Daoy (cell line): ENCODE results near the gene SLIT3. TPM values are rescaled to one million over a fixed set of nuclear protein-coding genes. Genes with fewer than 3 reads are reported as not detected.

Experiments
- DNase-seq: peaks from one replicate; pipeline ENCODE4 v3.0.0-alpha.2; 2015; ENCODE audit warnings: low read depth
- total RNA-seq: library from RNA; depleted of rRNA; stranded (reverse); fragments of >200 nt; shearing (Covaris generic); gene quantifications from 2 replicates; pipeline ENCODE4 v1.2.3, GENCODE V29; 2014

SLIT3 gene
- total RNA-seq, 1 experiment from 2014 or later: 3.5 TPM

DNA sequence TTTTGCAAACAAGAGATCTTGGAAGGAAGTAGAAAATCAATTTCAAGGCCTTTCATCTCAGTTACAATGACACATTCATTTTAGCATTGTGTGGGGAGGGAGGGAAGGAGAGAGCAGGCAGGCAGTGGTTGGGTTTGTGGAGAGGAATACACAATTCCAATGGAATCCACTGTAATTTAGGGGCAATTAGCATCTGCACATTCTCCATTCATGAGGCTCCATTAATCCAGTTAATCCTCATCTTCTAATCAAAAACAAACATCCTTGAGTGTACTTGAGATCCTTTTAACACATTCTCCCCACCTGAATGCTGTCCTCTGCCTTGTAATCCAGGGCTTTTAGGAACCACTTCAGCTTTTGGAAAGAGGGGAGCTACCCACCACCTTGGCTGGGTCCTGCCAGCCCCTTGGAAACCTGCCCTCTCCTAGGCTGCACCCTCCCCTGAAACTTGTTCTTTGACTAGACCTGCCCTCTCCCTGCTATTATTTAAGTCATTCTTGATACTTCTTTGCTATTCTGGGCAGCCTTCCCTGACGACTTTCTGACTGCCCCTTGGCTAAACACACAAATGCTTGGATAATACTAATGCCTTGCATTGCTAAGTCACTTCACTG is 271.2 kb downstream of the SLIT3 start:
- DNase-seq: peak; percentile 13

DNA sequence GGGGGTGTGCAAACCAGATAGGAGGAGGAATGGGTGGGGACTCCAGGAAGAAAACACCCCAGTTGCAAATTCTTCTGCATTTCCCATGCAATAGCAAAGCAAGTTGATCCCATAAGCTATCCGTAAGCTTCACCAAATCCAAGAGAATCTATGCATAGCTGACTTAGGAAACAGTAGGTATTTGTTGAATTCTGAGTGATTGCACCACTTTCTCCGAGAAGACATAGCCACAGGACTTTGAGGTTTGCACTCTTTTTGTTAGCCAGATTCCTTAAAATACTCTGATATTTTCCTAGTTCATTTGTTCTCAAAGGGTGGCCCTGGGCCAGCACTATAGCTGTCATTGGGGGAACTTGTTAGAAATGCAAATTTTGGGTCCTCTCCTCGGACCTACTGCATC is 271.9 kb downstream of the SLIT3 start:
- no peak for DNase-seq

DNA sequence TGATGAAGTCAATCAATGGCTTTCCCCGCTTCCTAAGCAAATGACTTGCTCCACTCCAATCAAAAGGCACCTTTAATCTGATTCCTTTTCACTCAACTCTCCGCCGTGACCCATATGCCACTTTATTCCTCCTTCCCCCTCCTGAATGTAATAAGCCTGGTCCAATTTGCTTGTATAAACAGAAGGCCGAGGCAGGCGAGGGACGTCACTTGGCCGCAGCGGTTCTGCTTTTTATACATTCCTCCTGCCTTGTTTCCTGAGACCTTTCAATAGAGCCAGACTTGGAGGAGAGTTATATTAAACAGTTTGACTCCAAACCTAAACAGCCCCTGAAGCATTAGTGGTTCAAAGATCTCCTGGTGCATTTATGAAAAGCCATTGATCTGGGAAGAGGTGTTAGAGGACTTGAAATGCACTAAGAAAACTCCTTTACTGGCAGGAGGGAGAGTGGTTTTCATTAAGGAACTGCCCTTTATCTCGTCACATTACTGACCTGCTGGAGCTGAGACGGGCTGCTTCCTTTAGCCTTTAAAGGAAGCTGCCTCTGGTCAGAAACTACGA is 273.4 kb downstream of the SLIT3 start:
- DNase-seq: no peak

DNA sequence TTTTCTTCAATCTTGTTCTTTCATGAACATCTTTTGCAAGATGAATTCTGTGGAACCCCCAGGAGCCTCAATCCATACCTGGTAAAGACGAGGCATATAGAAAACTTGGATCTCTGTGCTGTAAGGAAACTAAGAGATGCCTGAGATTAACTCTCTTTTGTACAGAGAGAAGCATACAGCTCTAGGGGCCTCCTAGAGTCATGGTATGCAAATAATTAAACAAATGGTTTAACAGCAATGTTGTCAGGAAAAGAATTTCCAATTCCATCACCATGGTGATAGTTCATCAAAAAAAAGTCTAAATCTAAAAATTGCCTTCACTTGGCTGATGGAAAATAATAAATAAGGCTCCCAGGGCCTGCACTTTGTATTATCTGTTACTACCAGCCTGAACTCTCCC is 275.4 kb downstream of the SLIT3 start:
- DNase-seq: no peak

DNA sequence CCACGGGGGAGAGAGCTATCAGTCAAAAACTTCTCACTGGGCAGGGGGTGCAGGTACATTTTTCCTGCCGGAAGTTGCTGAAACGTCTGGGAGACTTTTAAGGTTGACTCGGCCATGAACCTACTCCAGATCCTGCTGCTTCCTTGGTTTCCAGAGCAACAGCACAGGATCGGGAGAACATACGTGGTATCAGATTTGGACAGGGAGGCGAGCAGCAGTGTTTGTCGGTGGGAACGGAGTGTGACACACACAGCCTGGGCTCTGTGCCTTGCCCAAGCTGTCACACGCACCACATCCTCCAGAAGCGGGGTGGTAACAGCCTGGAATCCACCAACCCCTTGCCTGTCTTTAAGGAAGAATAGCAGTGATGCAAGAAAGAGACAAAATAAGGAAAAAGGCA is 276.5 kb downstream of the SLIT3 start:
- no peak for DNase-seq

DNA sequence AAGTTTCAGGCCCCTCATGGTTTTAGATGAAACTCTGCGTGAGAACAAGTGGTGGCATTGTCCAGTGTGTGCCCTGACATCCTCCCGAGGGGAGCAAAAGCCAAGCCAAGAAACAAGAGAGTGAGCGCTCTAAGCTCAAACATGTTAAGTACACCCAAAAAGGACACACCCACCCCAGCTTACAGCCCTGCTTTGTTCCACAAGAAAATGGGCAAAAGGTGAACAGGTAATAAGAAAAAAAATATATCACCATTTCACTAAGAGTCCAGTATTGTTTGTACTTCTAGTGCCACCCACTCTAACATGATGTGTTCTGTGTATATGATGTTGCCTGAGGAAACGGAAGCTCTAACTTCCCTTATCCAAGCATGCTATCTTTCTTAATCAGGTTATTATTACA is 278.2 kb downstream of the SLIT3 start:
- DNase-seq: no peak

DNA sequence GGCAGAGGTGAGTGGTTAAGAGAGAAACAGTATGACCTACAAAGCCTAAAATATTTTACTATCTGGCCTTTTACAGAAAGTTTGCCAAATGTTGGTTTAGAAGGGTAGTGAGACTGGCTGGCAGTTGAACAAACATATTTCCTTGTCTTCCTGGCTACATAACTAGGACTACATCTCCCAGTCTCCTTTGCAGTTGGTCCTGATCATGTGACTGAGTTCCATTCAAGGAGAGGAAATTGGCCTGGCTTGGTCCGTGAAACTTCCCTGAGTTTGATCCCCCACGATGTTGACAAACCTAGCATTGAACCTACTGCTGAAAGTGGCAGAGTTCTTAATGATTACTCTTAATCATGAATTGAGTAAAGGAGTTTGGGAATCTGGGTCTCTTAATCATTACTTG is 280.8 kb downstream of the SLIT3 start:
- DNase-seq: peak; percentile 41

DNA sequence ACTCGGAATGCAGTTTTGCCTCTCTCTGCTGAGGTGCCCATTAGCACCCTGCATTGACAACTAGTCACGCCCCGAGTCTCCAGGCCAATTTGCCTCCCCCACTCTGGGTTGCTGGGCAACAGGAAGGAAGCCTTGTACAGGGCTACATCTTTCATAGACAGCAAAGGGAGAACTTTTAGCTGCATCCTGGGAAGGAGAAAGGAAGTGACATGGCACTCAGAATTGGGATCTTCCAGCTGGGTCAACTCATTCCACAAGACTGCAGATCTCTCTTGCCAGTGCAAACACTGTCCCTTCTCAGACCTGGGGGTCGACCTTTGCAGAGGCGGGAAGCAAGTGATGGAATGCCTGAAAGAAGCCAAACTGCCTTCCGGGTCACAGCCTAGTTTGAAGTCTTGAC is 282.0 kb downstream of the SLIT3 start:
- DNase-seq: no peak

DNA sequence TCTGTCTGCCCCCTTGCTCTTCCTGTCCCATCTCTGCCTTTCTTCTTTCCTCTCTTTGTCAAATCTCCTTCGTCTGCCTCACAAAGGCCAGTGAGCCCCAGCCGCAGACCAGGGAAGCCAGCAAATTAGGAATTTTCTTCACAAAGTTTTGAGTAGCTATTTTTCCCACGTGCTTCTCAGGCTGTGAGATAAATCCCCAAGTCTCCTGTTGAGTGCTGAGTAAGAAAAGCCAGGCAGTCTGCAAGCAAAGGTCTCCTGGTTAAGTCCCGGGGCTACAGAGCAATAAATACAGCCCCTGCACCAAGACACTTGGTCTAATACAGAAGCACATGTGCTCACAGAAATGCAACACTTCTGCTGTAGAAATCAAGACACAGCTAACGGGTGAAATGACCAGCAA is 284.9 kb downstream of the SLIT3 start:
- DNase-seq: no peak

DNA sequence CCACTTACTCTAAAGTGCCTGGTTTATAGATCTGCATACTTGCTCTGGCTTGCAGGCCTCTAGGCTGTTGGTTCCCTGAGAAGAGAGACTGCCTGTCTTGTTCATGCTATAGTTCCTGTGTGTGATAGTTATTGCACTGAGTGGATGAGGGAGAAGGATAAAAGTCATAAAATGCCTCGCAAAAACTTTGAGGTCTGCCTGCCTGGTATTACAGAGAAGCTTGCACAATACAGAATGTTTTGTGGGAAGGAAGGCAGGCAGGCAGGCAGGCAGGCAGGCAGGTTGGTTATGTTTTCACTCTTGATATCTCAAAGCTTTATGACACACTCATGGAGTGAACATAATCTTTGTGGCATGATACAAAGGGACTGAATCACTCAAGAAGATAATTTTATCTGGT is 287.1 kb downstream of the SLIT3 start:
- DNase-seq: no peak

DNA sequence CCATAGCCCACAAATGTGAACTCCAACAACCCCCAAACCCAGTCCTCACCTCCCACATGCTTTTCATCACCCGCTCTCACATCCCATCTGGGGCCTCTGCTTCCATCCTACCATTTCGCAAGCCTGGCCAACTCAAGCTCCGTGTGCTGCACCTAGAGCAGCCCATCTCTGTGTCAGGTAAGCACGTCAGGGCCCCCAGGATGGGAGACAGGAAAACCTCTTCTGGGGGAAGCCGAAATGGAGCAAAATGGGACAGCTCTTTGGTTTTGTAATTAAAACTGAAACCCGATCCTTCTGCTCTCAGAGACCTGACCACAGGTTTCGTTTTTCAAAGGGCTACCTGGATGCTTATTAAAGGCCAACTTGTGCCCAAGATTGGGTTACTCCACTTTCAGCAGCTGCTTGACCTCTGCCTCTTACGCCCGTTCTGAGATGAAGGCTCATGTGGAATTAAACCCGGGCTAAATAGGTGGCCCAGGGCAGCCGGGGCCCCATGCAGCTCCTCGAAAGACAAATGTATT is 287.7 kb downstream of the SLIT3 start:
- DNase-seq: no peak

DNA sequence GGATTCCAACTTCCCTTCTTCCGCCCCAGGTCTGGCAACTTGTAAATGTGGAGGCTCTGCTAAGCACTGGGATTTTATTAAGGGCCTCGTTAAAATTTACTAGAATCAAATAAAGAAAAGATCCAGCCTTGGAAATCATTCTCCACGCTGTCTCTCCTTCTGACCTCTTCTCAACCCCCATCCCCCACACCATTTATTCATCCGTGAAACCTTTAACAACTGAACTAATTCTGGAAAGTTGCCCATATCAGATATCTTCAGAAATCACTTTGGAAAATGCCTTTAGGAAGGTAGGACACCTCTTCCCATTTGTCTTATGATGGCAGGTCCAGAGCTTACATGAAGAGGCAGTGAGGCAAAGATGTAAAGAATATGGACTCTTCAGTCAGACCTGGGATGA is 288.5 kb downstream of the SLIT3 start:
- no peak for DNase-seq

DNA sequence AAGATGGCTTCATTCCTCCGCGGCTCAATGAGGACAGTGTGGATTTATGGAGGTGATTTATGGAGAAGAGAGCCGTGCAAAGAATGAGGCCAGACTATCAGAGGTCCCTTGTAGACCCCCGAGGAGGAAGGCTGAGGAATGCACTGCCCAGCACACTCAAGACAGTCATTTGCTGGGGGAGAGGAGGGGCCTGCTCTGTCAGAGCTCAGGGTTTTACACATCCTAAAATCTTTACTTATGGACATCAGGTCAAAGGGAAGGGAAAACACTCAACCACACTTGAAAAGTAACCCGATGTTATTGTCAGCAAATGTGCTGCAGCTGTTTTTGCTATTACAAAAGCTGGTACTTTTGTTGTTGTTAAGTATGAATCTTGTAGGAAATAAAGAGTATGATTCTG is 289.5 kb downstream of the SLIT3 start:
- DNase-seq: no peak

DNA sequence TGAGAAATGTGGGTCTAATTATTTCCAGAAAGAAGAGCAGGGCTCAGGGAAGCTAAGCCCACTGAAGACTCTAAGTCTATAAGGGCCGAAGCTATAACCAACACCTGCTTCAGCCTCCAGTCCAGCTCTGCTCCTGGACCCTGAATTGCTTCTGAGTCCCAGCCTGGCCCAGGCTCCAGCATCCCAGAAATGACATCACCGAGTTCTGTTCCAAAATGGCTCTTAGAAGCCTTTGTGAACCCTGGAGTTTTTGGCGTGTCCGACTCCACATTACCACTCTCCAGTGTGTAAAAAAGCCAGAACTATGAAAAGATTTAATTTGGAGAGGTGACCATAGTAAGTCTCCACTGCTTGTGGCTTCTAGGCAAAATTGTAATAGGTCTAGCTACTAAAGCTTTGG is 289.9 kb downstream of the SLIT3 start:
- DNase-seq: no peak

DNA sequence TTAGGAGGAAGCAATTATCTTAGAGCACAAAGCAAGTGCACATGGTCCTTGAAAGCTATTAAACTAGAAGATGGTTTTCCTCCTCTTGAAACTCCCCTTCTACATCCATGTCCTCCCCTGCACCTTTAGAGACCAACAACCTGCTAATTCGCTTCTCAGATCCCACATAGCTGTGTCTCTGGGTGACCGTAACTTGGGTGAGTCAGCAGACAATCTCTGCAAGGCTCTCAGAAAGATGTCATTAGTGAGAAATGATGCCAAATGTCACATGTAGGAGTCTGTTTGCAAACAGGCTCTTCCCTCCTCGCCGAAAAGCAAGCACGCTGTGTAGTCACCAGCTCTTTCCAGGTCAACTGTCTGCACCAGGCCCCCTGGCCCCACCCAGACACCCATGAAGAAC is 291.8 kb downstream of the SLIT3 start:
- DNase-seq: peak; percentile 34

DNA sequence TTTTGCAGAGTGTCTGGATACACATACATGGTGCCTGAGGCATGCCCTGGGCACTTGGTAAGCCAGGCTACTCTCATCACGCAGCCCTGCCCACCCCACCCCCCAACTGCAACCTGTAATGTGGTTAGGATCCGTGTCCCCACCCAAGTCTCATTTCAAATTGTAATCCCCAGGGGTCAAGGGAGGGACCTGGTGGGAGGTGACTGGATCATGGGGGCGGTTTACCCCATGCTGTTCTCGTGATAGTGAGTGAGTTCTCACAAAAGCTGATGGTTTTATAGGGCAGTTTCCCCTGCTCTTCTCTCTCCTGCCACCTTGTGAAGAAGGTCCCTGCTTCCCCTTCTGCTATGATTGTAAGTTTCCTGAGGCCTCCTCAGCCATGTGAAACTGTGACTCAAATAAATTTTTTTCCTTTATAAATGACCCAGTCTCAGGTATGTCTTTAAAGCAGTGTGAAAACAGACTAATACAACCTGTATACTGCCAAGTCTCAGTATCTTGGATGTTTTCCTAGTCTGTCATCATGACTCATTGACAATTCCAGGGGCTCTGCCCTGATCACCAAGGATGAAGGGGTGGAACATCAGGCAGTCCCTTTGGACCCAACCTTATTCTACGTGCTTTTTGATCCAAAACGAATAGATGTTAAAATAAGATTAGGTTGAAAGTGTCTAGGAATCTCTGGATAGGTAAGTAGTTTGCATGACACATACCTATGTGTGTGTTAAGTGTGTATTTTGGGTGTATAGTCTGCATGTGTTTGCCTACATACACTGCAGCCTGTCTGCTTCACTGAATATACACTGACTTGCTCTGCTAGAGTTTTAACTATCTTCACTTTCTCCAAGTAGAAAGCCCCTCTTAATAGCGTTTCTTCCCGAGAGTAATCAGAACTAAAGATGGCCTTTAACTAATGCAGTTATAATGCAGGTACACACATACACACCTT is 293.8 kb downstream of the SLIT3 start:
- peak; percentile 41 for DNase-seq

DNA sequence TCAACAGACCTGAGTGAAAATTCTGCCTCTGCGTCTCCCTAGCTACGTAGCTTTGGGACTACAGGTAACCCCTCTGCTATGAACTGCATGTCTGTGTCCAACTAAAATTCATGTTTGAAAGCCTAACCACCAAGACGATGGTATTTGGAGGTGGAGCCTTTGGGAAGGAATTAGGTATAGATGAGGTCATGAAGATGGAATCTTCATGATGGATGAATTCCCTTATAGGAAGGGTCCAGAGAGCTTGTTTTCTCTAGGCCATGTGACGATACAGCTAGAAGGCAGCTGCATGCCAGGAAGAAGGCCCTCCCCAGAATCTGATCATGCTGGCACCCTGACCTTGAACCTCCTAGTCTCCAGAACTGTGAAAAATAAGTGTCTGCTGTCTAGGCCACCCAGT is 296.4 kb downstream of the SLIT3 start:
- DNase-seq: no peak

DNA sequence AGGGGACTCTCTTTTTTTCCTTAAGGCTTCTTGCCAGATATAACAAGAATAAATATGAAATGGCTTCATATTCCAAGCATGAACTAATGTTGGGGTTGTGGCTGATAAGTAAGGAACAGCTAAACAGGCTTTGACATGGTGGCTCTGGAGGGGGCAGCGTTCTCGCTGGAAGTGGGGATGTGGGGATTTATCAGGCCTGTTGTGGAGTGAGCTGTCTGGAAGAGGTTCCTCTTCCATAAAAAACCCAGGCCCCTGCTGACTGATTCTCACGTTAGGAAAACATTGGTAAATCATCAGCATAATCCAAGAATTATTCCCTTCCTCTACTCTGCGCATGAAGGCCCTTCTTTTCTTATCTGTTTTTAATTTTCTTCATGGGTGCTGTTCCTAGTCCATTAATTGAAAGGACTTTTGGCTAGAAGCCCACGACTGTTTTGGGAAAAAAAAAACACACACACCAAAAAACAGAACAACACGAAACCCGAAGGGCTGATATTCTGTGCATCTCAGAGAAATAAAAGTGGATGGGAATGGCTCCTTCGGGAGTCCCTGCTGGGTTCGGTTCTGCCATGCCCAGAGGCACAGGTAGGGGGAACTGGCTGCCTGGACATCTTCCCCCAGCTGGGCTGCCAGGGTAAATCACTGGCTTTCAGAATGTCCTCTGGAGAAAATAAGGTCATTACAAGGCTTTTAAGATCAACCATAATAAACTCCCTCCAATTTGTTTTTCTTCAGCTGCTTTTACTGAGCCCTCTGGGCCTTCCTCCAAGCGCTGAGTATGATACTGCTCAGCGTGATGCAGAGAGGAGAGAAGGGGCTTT is 297.0 kb downstream of the SLIT3 start:
- peak; percentile 33 for DNase-seq

DNA sequence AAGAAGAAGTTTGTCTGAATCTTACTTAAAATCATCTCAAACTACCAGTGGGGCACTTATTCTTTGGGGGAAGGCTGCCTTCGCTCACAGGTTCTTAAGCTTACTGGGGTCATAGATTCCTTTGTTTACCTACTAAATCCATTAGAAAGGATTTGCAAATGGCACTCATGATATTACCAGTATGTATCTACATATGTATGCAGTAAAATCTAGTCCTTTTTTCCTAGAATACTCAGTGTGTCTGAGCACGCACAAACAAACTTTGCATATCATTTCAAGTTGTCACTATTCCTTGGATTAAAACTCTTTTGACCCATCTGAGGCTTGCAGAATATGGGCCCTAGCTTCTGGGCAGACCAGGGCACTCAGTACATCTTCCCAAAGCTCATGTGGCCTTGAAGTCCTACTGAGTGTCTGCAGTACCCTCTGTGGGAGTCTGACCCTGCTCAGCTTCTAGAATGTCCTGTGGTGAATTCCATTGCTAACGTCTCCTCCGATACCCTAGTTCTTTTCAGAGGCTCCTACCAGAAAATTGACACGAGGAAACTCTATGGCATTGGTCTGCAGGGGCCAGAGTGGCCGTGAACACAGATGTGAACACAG is 297.9 kb downstream of the SLIT3 start:
- no peak for DNase-seq

DNA sequence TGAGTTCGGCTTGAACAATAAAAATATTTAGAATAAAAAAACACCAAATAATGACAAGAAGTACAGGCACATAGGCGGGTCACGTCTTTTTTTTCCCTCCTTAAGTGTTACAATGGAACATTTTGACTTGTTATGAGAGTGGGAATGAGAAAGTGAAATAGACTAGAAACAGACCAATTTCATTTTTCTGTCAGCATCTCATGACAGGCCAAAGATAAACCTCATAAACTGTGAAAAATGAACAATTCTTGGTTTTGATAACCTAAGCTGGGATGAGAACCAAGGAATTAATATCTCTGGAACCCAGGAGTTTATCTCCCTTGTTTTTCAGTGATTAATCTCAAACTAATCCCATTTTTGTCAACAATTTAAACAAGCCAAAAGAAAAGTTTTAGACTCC is 299.5 kb downstream of the SLIT3 start:
- no peak for DNase-seq

DNA sequence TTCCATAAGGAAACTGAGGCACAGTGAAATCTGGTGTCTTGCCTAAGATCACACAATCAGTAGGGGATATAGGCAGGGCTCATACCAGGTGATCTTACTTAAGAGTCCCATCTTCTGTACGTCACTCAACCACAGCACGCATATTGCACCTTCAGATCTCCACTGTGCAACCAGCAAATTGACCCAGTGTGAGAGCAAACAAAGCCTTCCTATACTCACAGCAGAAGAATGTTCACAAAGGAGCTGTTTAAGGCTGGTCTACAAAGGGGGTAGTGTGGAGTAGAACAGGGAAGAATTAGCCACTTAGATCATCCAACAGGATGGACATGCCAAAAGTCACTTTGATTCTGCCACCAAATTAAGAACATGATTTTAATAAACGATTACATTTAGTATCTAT is 305.9 kb downstream of the SLIT3 start:
- DNase-seq: no peak

DNA sequence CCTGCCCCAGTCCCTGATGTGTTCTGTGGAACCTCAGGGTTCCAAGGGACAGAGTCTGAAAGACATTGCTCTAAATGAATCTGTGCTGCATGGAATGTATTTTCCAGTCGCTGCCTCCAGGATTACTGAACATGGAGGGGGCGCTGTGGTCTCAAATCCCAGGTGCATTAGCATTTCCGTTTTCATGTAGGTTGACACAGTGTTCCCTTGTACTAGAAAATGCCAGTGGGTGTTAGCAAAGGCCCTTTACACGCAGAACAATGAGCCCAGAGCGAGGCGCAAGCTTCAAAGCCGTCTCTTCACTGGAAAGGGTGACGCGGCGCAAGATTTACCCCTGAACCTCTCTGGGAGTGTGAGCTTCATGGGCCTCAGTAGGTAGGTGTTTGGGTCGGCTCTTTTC is 308.3 kb downstream of the SLIT3 start:
- DNase-seq: peak; percentile 28
